HG02938 (cell line): ENCODE data around the gene TRAF3.
"Not testable (repeated sequence)": the region's sequence is repeated elsewhere in the genome, so short reads cannot be mapped to it uniquely, and the experiment has no call there.

Experiments
- ATAC-seq: cut with Tn5 transposase; IDR thresholded peaks from one replicate; pipeline ENCODE4 v1.9.1; 2021; ENCODE audit warnings: mild to moderate bottlenecking, moderate library complexity; ENCODE audit not compliant: unreplicated experiment

TRAF3 gene

DNA sequence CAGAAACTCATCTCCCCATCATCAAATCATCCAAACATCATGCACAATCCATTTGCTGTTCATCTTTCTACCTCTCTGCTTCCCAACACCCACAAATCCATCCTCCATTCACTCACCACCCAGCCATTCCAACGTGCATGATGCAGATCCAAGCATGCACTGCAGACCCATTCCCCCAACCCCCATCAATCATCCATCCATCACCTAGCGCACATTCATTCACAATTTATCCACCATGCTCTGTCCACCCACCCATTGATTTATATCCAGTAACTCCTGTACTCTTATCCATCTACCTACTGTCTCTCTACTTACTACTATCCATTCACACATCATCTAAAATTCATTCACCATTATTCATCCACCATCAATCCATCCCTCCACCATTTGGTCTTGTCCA is 141.2 kb downstream of the TRAF3 start:
- ATAC-seq: no peak

DNA sequence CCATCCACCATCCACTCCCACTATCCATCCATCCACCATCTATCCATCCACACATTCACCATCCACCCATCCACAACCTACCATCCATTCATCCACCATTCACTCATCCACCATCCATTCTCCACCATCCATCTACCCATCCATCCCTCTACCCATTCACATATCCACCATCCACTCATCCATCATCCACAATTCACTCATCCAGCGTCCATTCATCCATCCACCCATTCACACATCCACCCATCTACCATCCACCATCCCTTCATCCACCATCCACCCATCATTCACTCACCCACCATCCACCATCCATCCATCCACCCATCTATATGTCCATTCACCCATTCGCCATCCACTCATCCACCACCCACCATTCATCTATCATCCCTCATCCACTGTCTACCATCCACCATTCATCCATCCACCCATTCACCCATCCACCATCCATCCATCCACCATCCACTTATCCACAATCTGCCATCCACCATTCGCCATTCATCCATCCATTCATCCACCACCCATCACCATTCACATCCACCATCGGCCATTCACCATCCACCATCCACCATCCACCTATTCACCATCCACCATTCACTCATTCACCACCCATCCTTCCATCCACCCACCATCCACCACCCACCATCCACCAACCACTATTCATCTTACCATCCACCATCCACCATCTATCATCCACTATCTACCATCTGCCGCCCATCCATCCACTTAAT is 143.2 kb downstream of the TRAF3 start:
- ATAC-seq: no peak

DNA sequence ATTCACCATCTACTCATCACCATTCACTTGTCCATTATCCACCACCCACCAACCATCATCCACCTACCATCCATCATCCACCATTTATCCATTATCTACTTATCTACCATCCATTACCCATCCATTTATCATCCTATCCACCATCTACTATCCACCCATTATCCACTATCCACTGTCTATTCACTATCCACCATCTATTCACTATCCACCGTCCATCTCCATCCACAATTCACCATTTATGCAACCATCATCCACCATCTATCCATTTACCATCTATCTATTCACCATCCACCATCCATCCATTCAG is 143.7 kb downstream of the TRAF3 start:
- no peak for ATAC-seq

DNA sequence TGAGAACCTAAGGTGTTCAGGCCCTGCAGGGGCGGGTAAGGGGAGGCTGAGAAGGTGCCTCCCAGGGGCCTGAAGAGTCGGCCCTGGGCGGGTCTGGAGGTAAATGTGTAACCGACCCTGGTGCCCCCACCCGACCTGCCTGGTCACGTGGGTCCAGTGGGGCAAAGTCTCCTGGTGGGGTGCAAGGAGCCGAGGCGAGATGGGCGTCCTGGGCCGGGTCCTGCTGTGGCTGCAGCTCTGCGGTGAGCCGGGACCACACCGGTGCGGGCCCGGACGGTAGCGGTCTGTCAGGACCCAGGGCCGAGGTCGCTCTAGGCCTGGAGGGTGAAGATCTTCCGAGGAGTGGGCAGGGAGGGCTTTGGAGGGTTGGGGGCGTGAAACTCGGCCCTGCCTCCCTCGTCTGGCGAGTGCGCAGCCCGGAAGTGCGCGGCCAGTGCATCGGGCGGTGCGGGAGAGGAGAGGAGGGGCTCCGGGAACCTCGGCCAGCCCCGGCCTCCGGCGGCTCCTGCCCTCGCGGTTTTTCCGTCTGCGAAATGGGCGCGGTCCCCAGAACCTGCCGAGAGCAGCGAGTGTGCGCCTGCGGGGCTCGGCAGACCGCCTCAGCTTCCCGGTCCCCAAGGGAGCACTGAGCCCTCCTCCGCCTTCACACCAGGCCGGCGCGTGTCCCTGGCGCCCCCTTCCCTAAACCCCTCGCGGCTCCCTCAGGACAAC is 145.4 kb downstream of the TRAF3 start, which contains the start of gene AMN:
Gene AMN (plus strand): TSS at position 174 of the 711 bp plus-strand sequence. CDS start 26 bp downstream, at position 200.
- ATAC-seq: no peak

- ATAC-seq: no peak
Observed at GRCh38 chr14:102923201-102923924, 146.1 kb downstream of the TRAF3 start.

DNA sequence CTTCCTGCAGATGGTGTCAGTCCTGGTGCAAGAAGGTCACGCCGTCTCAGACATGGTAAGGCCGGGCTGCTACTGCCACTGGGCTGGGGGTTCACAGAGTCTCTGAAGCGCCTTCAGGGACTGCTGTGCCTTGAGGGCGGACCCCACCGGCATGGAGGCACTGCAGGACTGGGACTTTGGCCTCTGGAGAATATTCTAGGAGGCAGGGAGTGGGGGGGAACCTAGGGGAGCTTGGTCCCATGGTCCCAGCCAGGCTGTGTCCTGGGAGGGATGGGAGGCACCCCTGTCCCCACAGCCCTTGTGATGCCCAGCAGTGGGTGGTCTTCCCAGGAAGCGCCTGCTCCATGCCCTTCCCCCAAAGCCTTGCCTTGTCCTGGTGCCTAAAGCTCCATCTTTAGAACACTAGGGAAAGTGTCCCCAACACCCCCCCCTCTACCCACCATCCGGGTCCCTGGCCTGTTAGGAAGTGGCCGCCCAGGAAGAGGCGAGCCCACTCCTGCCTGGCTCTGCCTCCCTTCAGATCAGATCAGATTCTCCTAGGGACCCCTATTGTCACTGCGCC is 146.8 kb downstream of the TRAF3 start:
- ATAC-seq: no peak

DNA sequence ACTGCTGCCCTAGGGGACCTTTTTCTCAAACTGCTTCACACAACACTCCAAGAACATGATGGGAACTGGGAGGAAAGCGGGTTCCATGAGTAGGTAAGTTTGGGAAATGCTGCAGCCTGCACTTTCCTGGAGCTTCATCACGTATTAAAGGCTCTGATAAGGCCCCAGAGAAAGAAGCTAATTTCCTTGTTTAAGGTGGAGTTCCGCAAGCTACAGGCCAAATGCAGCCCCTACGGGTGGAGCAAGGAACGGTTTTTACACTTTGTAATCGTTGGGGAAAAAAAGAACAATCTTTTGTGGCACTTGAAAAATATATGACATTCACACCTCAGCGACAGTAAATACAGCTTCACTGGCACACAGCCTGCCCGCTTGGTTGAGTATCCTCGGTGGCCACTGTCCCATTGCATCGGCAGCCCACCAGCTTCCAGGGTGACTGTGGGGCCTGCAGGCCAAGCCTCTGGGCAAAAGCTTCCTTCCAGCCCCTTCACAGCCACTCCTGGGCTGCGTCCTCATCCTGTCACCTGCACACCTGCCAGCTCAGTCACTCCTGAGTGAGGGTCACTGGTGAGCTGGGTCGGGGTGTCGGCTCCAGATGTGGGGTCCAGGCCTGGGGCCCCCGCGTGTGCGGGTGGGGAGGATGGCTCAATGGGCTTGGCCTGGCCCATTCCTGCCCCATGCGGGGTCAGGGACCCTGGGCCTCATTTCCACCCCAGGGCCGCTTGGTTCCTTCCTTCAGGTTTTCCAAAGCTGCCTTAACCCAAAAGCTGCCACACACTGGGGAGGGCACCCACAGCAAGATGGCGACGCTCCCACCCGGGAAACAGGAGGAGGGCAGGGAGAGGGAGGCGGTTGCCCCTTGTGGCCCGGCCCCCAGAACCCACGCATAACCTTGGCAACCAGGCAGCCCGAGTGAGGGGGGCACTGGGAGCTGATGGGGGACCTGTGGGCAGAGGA is 147.7 kb downstream of the TRAF3 start:
- no peak for ATAC-seq

DNA sequence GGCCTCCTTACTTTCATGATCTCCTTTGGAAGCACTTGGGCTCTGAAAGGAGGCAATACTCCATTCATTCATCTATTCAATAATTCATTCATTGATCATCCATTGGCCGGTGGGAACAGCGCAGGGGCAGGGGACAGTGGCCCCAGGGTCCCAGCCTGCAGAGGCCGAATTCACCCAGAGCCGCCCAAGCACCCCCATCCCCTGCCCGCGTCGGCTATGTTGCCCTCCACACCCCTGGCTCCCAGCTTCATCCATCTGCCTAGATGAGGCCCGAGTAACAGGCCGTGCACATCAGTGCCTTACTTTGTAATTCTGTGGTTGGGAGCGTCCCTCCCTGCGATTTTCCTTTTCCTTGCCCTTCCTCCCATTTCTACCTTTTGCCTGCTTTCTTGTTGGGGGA is 148.4 kb downstream of the TRAF3 start:
- ATAC-seq: no peak

DNA sequence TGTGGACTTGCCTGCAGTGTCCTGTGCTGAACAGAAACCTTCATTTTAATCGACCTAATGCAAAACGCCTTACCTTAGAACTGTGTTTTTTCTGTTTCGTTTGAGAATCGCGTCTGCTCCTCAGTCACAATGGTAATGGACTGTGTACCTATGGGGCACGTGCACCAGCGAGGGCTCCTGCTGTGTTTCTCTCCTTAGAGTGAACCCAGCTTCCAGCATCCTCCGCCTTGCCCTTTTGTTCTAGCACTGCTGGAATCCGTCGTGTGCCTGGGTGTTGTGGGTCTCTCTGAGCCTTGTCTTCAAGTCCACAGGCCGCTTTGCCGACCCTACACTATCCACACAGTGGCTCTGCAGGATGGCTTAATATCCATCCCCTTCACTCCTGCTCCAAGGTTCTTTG is 148.9 kb downstream of the TRAF3 start:
- ATAC-seq: no peak

DNA sequence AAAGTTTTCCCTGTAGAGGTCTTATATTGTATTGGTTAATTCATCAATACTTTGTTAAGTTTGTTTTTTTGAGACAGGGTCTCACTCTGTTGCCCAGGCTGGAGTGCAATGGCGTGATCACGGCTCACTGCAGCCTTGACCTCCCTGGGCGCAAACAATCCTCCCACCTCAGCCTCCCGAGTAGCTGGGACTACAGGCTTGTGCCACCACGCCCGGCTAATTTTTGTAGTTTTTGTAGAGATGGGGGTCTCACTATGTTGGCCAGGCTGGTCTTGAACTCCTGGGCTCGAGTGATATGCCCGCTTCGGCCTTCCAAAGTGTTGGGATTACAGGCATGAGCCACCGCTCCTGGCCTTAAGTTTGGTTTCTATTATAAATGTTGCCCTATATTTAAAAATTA is 149.6 kb downstream of the TRAF3 start:
- ATAC-seq: not testable (repeated sequence)

DNA sequence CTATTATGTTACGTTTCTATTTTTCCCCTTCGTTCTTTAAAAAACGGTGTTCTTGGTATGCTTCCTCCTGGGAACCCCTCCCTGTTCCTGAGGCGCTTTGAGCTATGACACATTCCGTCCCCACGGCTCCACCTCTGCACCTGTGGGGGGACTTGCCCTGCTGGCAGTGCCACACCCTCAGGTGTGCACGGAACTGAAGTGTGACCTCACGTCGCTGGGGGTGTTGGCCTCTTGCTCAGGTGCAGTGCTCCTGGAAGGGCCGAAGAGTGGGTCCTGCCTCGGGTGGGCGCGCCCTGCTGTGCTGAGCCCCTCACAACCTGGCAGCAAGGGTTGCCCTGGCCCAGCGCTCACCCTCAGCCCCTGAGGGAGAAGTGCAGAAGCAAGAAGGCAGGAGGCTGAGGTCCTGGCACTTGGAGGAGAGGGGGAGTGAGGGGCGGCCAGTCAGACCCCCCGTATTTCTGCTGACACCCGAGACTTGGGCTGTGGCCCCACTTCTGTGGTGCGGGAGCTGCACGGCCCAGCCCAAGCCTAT is 150.2 kb downstream of the TRAF3 start:
- ATAC-seq: no peak

GRCh38 chr14:102927878-102928411 is 150.7 kb downstream of the TRAF3 start:
- ATAC-seq: no peak

- ATAC-seq: no peak
Observed at GRCh38 chr14:102928412-102929240, 151.4 kb downstream of the TRAF3 start.

DNA sequence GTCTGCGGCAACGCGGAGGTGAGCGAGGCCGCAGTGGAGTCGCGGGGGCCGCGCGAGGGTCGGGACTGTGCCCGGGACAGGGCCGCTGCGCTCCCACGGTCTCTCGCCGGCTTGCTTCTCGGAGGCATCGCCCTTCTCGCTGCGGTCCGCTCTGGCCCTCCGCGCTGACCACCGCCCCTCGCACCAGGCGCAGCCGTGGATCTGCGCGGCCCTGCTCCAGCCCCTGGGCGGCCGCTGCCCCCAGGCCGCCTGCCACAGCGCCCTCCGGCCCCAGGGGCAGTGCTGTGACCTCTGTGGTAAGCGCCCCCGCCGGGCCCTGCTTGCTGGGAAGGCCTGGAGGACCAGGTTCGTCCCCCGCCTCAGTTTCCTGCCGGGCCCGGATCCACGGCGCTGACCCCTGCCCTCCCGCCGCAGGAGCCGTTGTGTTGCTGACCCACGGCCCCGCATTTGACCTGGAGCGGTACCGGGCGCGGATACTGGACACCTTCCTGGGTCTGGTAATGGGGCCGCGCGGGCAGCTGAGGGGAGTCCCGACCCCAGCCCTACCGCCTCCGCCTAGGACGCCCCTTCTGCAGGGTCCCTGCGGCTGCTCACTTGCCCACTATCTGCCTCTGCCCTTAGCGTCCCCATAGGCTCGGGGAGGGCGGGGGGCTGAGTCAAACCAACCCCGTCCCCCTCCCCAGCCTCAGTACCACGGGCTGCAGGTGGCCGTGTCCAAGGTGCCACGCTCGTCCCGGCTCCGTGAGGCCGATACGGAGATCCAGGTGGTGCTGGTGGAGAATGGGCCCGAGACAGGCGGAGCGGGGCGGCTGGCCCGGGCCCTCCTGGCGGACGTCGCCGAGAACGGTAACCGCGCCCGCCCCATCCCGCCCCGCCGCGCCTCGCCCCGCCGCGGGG is 152.2 kb downstream of the TRAF3 start:
- no peak for ATAC-seq

GRCh38 chr14:102930138-102930752 is 153.0 kb downstream of the TRAF3 start:
- no peak for ATAC-seq

- no peak for ATAC-seq
Observed at GRCh38 chr14:102930753-102931579, 153.7 kb downstream of the TRAF3 start.
